DMS53 treated with DMSO at 0.1 percent for 48 hours (cell line): ENCODE results near the gene PRKN.

ENCODE experiments used
- DNase-seq: peaks from one replicate; lab custom pipeline; 2025; ENCODE audit not compliant: unreplicated experiment; lab: John Stamatoyannopoulos, UW

PRKN gene

DNA sequence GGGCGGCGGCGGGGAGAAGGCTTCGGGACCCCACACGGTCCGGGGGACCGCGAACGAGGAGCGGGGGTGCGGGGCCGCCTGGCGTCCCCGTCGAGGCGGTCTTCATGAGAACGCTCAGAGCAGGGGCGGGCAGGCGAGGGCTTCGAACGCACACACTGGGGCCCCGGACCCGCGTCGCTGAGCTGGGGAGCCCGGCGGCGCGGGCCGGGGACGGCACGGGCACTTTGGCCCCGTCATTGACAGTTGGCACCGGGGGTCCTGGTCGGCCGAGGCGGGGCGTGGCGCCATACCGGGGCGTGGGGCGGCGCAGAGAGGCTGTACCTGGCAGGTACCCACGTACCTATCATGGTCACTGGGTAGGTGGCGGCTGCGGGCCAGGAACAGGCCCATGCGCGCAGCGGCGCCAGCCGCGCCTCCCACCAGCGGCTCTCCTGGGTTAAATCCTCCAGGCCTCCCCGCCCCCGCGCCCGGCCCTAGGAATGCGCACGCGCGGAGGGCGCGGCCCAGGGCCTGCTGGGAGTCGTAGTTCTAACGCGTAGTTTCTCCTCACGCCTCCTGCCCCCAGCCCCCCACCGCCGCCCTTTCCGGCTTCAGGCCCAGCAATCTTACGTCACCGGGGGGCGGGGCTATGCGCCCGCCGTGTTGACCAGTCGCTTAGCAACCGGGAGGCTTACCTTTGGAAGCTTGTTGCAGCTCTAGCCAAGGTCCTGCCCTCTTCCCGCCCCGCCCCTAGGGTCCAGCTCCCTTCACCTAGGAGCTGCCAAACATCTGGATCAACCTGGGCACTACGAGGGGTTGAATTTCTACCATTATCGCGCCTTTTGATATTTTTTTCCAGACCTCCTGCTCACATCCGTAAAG, at the start of gene PRKN, which contains the start of gene PACRG:
TSS of gene PRKN (minus strand) at position 445 of the 861 bp plus-strand sequence.
TSS of gene PACRG (plus strand) at position 653 of the 861 bp plus-strand sequence.
- peak; percentile 91 for DNase-seq

DNA sequence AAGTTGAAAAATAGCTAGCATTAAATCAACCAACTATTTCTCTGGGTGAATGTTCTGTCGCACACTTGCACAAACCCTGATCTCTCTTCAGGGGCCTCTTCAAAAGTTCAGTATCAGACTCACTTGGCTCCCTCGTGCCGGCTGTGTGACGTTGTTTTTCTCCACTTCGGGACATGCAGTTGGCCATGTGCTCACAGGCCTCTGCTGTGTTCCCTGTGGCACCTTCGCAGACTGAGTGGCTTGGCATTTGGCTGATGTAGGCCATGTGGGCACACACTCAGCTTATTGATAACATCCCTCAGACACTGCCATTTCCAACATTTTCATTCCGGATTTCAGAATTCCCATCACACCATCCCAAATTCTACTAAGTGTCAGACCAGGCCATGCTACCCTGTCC, 49.5 kb upstream of the PRKN start:
- DNase-seq = no peak

DNA sequence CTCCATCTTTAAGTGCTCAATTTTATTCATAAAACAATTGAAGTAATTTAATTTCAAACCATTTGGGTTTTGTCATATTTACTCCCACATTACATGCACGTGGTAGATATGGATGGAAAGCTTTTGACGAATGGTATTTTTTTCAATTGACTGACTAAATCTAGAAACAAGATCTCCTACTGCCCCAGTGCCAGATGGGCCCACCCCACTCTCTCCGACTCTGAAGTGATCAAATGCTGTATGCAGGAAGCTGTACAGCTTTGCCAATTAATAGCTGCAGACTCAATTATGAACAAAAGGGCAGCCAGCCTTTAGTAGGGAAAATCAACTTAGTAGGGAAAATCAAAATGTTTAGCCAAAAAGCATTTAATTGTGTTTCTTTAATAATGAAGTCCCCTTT, 46.4 kb upstream of the PRKN start:
- no peak for DNase-seq

DNA sequence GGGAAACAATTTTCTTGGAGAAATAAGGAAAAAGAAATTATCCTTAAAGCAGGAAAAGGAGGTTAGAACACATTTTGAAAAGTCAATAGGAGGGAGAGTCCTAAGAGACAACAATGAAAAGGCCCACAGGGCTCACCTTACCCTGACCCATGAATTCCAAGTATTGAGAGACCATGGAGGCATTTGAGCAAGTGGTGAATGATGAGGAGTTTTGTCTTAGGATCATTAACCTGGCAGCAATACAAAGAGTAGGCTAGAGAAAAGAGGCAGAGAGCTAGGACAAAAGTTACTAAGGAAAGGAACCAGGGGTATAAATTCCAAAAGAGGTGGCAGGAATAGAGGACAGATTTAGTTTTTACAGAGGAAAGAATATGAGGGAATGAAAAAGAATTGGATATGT, 44.9 kb upstream of the PRKN start:
- no peak for DNase-seq

GRCh38 chr6:162770955-162771354, 43.4 kb upstream of the PRKN start:
- no peak for DNase-seq

DNA sequence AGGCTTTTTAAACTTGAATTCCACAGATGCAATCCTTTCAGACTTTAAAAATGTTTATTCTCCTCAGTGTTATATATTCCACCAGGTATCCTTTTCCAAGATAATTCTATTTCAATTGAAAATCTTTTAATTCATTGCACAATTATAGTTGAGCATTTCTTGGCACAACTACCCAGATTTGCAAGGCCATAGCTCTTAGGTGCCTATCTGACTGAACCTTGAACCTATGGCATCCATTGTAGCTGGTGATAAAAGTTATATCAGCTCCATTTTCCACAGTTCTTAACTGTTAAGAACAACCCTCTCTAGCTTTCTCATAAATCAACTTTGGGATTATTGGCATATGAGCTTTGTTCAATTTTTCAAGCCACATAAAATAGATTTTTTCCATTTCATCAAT, 42.6 kb upstream of the PRKN start:
- no peak for DNase-seq

- DNase-seq = no peak
Measured at GRCh38 chr6:162753775-162754174, 26.2 kb upstream of the PRKN start.

GRCh38 chr6:162751211-162751859, 23.8 kb upstream of the PRKN start:
- no peak for DNase-seq

- DNase-seq = peak; percentile 78
Measured at GRCh38 chr6:162750776-162751175, 23.2 kb upstream of the PRKN start.

DNA sequence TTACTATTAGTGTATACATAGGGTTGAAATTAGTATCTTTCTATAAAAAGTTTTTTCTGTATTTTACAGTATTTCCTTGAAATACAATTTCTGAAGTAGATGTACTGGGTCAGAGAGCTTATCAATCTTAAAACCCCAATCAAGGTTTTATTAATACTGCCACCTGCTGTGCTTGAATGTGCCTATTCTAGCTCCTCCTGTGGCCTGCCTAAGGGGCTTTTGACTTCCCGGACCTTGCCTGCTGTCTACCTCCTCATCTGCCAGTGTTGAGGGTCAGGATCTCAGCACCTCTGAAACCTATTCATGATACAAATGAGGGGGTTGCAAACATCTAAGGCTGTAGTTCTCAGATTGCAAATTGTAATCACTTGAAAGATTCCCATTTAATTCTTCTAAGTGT, 9.4 kb upstream of the PRKN start:
- no peak for DNase-seq

DNA sequence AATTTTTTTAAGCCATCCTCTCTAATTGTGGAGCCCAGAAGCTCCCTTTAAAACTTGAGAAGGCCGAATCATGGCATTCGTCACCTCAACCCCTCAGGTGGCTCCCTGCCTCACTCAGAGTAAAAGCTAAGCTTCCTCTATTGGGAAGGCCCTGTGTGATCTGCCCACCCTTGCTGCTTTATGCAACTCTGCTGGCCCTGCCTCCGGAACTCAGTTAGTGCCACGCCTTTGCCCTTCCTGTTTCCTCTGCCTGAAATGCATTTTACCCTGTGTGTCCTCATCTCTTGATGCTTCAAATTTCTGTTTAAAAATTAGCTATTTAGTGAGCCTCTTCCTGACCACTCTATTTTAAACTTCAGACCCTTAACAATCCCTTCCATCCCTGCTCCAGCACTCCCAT, 5.9 kb upstream of the PRKN start:
- DNase-seq = no peak

DNA sequence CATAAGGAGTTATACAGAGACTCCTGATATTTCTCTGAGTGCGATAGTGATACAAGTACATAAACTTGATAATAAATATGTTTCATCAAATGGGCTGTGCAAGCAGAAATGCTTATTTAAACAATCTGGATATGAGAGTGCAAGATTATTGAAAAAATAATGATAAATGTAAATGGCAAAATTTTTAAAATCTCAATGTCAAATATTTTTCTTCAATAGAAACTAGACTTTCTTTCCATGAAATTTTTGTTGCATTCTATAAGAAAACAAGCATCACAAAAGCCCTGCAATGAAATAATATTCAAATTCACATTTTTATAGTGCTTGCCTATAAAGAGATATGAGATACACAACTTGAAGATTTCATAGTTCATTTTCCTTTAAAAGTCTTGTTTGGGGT, 2.9 kb upstream of the PRKN start:
- DNase-seq = no peak

DNA sequence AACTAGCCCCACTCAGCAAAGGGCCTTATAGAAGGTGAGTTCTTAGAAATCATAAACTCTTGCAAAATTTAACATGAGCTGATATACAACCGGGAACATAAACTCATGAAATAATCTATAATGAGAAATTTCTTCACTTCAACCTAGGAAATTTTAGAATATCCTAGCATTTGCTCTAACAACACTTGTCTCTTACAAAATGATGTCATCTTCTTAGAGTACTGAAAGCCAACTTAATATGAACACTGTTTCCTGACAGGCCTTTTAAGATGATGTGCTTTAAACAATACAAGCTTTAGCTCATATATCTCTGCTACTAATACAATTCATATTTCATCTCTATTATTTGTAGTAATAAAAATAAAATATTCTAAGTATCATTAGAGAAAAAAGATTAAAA, 1.1 kb upstream of the PRKN start:
- no peak for DNase-seq

- DNase-seq = no peak
Measured at GRCh38 chr6:162728197-162728596, 631 bp upstream of the PRKN start.

GRCh38 chr6:162726947-162727321, 632 bp downstream of the PRKN start:
- no peak for DNase-seq

- DNase-seq = no peak
Measured at GRCh38 chr6:162722633-162723032, 4.9 kb downstream of the PRKN start.

GRCh38 chr6:162722226-162722625, 5.3 kb downstream of the PRKN start:
- DNase-seq = no peak

- no peak for DNase-seq
Measured at GRCh38 chr6:162721404-162721687, 6.2 kb downstream of the PRKN start.

GRCh38 chr6:162719528-162719927, 8.0 kb downstream of the PRKN start:
- DNase-seq = no peak

DNA sequence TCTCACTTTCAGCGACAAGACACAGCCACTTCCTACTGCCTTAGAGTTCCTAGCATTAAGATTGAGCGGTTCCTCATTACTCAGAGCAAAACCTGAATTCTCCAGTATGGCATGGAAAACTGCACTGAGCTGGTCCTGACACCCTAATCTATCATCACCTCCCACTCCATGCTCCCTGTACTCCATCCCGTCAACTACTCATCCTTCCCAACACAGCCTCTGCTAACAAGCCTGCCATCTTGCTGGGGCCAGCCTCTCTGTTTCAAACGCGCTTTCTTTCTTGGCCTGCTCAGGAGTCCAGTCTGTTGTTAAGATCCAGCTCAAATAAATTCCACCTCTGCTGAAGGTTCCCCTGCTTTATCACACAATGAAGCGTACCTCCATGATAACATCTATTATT, 12.0 kb downstream of the PRKN start:
- DNase-seq = no peak

GRCh38 chr6:162713974-162714780, 13.4 kb downstream of the PRKN start:
- no peak for DNase-seq

DNA sequence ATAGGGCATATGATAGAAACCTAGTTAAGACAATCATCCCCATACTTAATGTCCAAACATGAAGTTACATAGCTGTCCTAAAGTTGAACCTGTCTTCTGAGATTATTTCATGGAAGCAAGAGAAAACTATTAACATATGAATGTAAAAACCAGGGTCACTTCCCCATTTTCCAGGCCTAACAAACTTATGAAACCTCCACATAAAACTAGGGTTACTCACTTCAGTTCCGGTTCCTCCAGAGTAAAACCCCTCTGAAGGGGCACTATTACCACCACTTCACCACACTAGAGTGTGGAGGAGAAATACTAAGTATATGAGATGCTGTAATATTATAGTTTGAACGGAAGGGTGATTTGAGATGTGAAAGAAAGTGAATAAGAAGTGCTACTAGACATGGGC, 14.9 kb downstream of the PRKN start:
- DNase-seq = no peak
